ENCODE data around the gene TMEM270. TPM values are rescaled to one million over a fixed set of nuclear protein-coding genes. Genes with fewer than 3 reads are reported as not detected.

The TMEM270 gene
- total RNA-seq, 1 donor from 2014 or later = not detected

GRCh38 chr7:73871163-73872011, 10.4 kb downstream of the TMEM270 start:
- no peak for DNase-seq (ENCODE audit: low spot score, unreplicated experiment)
- no peak for TF ChIP-seq CTCF (IDR thresholded peaks at IDR 0.05; ENCODE audit: unreplicated experiment)
- no peak overlapping the region for H3K27ac Mint-ChIP-seq

DNA sequence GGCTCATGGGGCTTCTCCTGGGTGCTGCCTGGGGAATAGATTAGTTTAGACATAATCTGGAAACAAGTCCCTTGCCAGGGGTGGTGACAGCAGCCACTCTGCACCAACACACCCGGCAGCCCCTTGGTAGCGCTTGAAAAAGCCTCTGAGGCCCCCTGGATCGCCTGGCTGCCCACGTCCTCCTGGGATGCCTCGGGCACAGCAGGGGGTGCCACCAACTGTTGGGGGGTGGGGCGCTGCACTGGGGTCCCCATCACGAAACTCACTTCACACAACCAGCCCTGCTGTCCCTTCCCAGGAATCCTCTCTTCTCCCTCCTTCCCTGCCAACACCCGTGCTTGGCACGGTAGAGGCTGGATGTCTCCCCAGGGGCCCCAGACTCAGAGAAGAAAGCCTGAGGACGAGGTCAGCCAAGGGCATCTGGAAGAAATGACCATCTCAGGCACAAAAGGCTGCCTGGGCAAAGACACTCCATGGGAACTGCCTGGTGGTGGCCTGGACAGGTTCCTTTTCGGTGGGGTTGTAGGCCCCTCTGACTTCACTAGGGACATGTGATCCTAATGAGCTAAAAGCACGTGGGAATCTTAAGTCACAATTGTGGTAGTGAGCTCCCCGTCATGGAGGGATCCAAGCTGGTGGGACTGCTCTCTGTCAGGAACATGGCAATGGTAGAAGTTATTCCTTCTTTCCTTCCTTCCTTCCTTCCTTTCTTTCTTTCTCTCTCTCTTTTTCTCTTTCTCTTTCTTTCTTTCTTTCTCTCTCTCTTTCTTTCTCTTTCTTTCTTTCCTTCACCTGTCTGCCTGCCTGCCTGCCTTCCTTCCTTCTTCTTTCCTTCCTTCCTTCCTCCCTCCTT, 11.3 kb downstream of the TMEM270 start:
- H3K27ac Mint-ChIP-seq = no peak overlapping the region
- no peak for DNase-seq (ENCODE audit: low spot score, unreplicated experiment)

More at GRCh38 chr7:73871163-73872011, 10.4 kb downstream of the TMEM270 start:
- Mint-ChIP-seq H3K9me3 (ENCODE audit: low read depth) (no peaks in the 10 kb centered on the region), H3K4me1 (ENCODE audit: low read depth) (peaks cover 6% of the 10 kb centered on the region), H3K27me3 (peaks cover 7% of the 10 kb centered on the region), H3K4me3 (ENCODE audit: low read depth) (no peak overlapping the region), H3K36me3 (ENCODE audit: insufficient read depth) (no peaks in the 10 kb centered on the region)

DNA sequence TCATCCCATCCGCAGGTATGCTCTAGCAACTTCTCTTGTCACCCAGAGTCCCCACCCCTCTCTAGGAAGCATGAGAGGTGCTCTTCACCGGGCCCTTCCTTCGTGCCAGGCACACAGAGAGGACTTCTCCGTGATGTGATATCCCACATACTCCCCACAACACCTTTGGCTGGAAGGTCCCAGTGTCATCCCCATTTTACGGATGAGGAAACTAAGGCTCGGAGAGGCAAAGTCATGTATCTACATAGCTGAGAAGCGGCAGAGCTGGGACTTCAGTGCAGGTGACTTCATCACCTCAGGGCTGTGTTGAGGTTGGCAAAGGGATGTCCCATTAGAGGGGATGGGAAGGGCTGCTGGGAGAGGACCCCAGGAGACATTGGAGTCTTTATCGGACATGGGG, 15.4 kb downstream of the TMEM270 start:
- DNase-seq (ENCODE audit: low spot score, unreplicated experiment) = no peak
- no peak overlapping the region for H3K4me3 Mint-ChIP-seq (ENCODE audit: low read depth)

More for the DNA sequence above, 11.3 kb downstream of the TMEM270 start:
- Mint-ChIP-seq H3K9me3 (ENCODE audit: low read depth) (no peaks in the 10 kb centered on the region), H3K36me3 (ENCODE audit: insufficient read depth) (no peaks in the 10 kb centered on the region), H3K4me1 (ENCODE audit: low read depth) (peaks cover 6% of the 10 kb centered on the region), H3K27me3 (peaks cover 9% of the 10 kb centered on the region), H3K4me3 (ENCODE audit: low read depth) (no peak overlapping the region)
- TF ChIP-seq CTCF (IDR thresholded peaks at IDR 0.05; ENCODE audit: unreplicated experiment) = no peak

DNA sequence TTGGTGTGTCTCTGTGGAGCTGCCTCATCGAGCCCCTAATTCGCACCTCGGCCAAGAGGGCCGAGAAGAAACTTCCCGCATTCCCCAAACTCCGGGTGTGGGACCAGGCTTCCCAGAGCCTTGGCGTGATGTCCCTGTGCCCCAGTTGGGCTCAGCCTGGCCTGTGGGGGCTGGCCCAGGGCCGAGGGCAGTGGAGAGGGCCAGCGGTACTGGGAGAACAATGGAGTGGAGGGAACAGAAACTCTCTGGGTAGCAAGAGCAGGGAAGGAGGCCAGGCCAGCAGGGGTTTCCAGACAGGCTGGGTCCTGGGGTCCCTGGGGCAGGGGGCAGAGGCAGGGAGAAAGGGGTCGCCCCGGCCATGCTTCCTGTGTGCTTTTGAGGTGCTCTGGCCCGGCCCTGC, 16.0 kb downstream of the TMEM270 start:
- Mint-ChIP-seq H3K36me3 (ENCODE audit: insufficient read depth) (no peaks in the 10 kb centered on the region), H3K9me3 (ENCODE audit: low read depth) (no peaks in the 10 kb centered on the region), H3K4me1 (ENCODE audit: low read depth) (peaks cover 8% of the 10 kb centered on the region), H3K27ac (no peak overlapping the region), H3K4me3 (ENCODE audit: low read depth) (no peak overlapping the region), H3K27me3 (peaks cover 16% of the 10 kb centered on the region)
- TF ChIP-seq CTCF (IDR thresholded peaks at IDR 0.05; ENCODE audit: unreplicated experiment) = no peak
- no peak for DNase-seq (ENCODE audit: low spot score, unreplicated experiment)

More for the DNA sequence above, 15.4 kb downstream of the TMEM270 start:
- peaks cover 6% of the 10 kb centered on the region for H3K4me1 Mint-ChIP-seq (ENCODE audit: low read depth)
- H3K27ac Mint-ChIP-seq = no peak overlapping the region
- H3K36me3 Mint-ChIP-seq (ENCODE audit: insufficient read depth) = no peaks in the 10 kb centered on the region
- no peaks in the 10 kb centered on the region for H3K9me3 Mint-ChIP-seq (ENCODE audit: low read depth)
- peaks cover 16% of the 10 kb centered on the region for H3K27me3 Mint-ChIP-seq
- TF ChIP-seq CTCF (IDR thresholded peaks at IDR 0.05; ENCODE audit: unreplicated experiment) = no peak

- Mint-ChIP-seq H3K36me3 (ENCODE audit: insufficient read depth) (no peaks in the 10 kb centered on the region), H3K9me3 (ENCODE audit: low read depth) (no peaks in the 10 kb centered on the region), H3K4me1 (ENCODE audit: low read depth) (peaks cover 8% of the 10 kb centered on the region), H3K27ac (no peak overlapping the region), H3K27me3 (peaks cover 25% of the 10 kb centered on the region), H3K4me3 (ENCODE audit: low read depth) (no peak overlapping the region)
- DNase-seq (ENCODE audit: low spot score, unreplicated experiment) = no peak
- TF ChIP-seq CTCF (IDR thresholded peaks at IDR 0.05; ENCODE audit: unreplicated experiment) = no peak
These were observed 19.2 kb downstream of the TMEM270 start for GRCh38 chr7:73879977-73880681.
